GM18907 (cell line): ENCODE results near the gene CLGN.
"Not testable (repeated sequence)": the region's sequence is repeated elsewhere in the genome, so short reads cannot be mapped to it uniquely, and the experiment has no call there.

ENCODE experiments used
- ATAC-seq: cut with Tn5 transposase; IDR thresholded peaks from one replicate; pipeline ENCODE4 v1.9.1; 2021; ENCODE audit warnings: mild to moderate bottlenecking, moderate library complexity; ENCODE audit not compliant: unreplicated experiment

The CLGN gene, protein sequence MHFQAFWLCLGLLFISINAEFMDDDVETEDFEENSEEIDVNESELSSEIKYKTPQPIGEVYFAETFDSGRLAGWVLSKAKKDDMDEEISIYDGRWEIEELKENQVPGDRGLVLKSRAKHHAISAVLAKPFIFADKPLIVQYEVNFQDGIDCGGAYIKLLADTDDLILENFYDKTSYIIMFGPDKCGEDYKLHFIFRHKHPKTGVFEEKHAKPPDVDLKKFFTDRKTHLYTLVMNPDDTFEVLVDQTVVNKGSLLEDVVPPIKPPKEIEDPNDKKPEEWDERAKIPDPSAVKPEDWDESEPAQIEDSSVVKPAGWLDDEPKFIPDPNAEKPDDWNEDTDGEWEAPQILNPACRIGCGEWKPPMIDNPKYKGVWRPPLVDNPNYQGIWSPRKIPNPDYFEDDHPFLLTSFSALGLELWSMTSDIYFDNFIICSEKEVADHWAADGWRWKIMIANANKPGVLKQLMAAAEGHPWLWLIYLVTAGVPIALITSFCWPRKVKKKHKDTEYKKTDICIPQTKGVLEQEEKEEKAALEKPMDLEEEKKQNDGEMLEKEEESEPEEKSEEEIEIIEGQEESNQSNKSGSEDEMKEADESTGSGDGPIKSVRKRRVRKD

GRCh38 chr4:140427106-140427918 lies at the start of gene CLGN:
TSS of gene CLGN (minus strand) at chr4:140427648. CDS start at chr4:140413078, 14,570 bp downstream.
- ATAC-seq = peak; percentile 91

DNA sequence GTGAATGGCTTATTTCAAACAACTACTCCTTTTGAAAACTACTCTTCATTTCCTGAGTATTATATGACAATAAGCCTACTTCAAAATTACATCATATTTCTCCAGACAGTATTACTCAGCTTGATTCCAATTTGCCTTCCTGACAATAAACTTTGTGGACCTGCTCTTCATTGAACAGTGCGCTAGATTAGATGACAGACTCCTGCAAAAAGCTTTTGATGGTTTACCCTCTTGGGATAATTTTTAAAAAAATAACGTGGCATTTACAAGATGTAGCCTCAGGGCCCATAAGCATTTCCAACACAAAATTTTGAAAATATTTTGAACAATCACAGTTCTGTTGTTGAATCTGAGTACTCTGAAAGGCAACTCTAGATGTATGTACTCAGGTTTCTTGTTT lies 44.7 kb upstream of the CLGN start:
- no peak for ATAC-seq

- ATAC-seq = no peak
Observed at GRCh38 chr4:140469791-140470733, 42.6 kb upstream of the CLGN start.

DNA sequence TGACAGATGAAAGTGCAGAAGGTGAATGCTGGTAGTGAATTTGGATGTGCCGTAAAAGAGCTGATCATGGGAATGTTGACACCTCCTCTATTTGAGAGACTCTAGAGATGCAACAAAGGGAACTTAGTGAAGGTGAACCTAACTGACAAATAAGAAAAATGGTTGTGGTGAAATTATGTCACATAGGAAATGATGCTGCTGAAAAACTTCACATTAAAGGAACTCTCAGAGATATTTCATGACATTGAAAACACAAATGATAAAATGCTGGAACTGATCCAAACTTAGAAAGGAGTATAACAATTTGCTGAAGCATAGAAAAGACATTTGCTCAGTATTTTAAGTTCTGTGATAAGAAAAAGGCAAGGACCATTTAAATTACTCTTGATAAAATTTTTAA lies 38.7 kb upstream of the CLGN start:
- ATAC-seq = no peak

GRCh38 chr4:140463614-140464013 lies 36.2 kb upstream of the CLGN start:
- no peak for ATAC-seq

GRCh38 chr4:140463182-140463581 lies 35.7 kb upstream of the CLGN start:
- ATAC-seq = no peak

DNA sequence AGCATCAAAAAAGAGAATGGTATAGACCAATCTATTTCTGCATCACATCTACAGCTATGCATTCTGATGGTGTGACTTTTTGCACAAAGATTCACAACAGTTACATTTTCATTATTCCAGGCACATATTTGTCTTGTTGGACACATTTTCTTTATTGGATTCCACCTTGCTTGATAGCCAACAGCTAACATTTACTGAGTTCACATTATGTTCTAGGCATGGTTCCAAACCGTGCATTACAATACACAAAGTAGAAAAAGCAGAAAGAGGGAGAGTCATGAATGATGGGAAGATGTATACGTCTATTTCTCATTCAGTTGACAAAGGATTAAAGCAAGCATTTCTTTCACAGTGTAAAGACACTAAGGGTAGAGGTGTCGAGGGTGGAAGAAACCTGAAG lies 22.9 kb upstream of the CLGN start:
- no peak for ATAC-seq

DNA sequence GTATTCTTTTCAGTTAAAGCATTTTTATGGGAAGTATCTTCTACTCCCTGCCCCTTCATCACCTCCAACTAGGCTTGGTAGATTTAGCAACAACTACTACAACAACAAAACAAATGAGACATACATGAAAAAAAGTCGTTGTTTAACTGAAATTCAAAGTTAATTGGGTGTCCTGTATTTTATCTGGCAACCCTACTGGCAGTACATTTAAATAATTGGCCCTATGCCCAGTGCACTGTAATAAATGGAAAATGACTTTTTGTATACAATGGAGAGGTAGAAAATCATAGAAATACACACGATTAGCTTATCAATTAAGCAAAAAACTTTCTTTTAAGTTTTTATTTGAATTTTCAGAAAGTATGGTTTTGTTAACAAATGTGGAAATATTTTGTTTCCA lies 21.4 kb upstream of the CLGN start:
- no peak for ATAC-seq

DNA sequence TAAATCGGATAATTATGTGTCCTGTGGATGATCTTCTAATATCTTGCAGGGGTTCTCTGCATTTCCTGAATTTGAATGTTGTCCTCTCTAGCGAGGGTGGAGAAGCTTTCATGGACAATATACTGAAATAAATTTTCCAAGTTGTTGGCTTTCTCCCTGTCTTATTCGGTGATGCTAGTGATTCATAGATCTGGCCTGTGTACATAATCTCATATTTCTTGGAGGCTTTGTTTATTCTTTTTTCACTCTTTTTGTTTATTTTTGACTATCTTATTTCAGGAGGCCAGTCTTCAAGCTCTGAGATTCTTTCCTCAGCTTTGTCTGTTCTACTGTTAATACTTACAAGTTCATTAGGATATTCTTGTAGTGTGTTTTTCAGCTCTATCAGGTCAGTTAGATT lies 20.7 kb upstream of the CLGN start:
- no peak for ATAC-seq

DNA sequence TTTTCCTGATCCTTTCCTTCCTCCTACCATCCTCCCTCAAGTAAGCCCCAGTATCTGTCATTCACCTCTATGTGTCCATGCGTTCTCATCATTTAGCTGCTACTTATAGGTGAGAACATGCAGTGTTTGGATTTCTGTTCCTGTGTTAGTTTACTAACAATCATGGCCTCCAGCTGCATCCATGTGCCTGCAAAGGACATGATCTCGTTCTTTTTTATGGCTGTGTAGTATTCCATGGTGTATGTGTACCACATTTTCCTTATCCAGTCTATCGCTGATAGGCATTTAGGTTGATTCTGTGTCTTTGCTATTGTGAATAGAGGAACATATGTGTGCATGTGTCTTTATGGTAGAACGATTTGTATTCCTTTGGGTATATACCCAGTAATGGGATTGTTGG lies 16.9 kb upstream of the CLGN start:
- ATAC-seq = not testable (repeated sequence)

- no peak for ATAC-seq
Observed at GRCh38 chr4:140439644-140440142, 12.2 kb upstream of the CLGN start.

DNA sequence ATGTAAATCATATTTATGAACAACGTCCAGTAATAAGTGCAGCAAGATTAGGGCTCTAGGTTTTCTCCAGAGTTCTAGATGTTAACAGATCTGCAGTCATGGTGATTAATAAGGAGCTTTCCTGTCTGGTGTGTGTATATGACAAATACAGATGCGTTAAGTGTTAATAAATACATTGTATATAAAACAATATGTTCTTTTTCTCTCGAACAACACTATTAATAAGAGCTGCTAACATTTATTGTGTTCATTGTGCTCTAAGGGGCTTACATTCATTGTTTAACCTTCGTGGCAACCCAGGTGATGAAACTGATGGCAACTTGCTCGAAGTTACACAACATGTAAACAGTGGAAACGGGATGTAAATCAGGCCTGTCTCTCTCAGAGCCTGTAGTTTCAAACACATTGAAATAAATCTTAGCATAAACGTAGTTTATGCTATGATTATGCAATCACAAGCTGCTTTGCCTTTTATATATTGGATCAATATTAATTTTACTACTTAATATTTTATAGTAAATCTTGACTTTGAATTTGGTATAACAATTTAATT lies 547 bp upstream of the CLGN start:
- no peak for ATAC-seq

GRCh38 chr4:140426610-140427105 lies 790 bp downstream of the CLGN start:
- peak; percentile 25 for ATAC-seq

DNA sequence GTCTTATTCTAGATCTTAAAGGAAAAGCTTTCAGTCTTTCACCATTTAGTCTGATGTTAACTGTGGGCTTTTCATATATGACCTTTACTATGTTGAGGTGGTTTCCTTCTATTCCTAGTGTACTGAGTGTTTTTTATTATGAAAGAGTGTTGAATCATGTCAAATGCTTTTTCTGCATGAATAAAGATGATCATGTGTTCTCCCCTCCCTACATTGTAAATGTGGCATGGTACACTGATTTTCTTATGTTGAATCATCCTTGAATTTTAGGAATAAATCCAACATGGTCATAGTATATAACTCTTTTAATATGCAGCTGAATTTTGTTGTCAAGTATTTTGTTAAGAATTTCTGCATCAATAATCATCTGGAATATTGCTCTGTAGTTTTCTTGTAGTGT lies 4.3 kb downstream of the CLGN start:
- ATAC-seq = no peak

DNA sequence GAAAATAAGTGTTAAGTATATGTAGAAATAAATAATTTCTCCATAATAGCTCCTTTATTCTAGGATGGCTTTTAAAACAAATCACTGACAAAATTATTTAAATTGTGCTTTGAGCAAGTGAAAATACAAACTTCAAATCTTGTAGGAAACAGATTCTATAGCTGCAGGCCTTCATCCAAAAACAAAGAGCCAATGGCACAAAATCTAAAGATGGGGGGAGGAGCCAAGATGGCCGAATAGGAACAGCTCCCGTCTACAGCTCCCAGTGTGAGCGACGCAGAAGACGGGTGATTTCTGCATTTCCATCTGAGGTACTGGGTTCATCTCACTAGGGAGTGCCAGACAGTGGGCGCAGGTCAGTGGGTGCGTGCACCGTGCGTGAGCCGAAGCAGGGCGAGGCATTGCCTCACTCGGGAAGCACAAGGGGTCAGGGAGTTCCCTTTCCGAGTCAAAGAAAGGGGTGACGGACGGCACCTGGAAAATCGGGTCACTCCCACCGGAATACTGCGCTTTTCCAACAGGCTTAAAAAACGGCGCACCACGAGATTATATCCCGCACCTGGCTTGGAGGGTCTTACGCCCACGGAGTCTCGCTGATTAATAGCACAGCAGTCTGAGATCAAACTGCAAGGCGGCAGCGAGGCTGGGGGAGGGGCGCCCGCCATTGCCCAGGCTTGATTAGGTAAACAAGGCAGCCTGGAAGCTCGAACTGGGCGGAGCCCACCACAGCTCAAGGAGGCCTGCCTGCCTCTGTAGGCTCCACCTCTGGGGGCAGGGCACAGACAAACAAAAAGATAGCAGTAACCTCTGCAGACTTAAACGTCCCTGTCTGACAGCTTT lies 14.1 kb downstream of the CLGN start:
- ATAC-seq = not testable (repeated sequence)

- no peak for ATAC-seq
Observed at GRCh38 chr4:140408974-140409373, 18.5 kb downstream of the CLGN start.

DNA sequence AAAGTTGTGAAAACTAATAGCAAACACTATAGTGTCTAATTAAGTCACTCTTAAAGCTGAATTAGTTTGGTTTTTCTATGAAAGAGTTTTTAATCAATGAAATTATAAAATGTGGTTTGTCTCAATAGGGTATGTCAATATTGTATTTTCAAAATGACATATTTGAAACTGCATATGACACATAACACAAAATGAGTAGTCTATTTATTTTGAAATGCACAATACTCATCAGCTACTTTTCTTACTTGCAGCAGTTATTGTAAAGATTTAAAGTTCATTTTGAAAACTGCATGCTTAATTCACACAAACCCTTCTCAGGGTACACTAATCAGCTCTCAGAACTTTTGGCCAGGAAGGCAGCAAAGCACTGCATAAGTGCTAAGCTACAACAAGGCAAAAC lies 21.2 kb downstream of the CLGN start:
- no peak for ATAC-seq

- ATAC-seq = no peak
Observed at GRCh38 chr4:140400111-140400510, 27.3 kb downstream of the CLGN start.

DNA sequence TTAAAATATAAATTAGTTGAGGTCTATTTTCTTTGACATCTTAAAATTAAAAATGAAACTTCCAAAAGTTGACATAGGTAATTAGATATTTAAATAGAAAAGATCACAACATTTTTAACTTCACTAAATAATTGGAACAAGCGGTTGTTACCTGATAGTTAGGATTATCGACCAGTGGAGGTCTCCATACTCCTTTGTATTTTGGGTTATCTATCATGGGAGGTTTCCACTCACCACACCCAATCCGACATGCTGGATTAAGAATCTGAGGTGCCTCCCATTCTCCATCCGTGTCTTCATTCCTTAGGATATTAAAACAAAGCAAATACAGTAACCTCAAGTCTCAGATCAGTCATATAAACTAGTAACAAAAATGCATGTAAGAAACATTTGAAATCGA lies 31.8 kb downstream of the CLGN start:
- no peak for ATAC-seq
